Endothelial cell of umbilical vein (primary cell): ENCODE measurements around the gene SART3. TPM values are rescaled to one million over a fixed set of nuclear protein-coding genes. Genes with fewer than 3 reads are reported as not detected.

ENCODE experiments used
- BruUV-seq: library from RNA; stranded (reverse); fragments of 400-500 nt; replicated peaks from 2 replicates; lab custom pipeline; 2021; lab: Mats Ljungman, UMichigan
- CTCF ChIA-PET: fragments of 300-600, 350-600 bp; sonication (Branson Sonifier 250); formaldehyde crosslinking; loops from one replicate; lab custom pipeline; 2021; ENCODE audit warnings: antibody characterized with exemption, inconsistent platforms; lab: Charles Lee
- POLR2A ChIA-PET: fragments of 300-600, 350-600 bp; sonication (Branson Sonifier 250); formaldehyde crosslinking; loops from one replicate; lab custom pipeline; 2021; ENCODE audit warnings: antibody characterized with exemption, inconsistent platforms; lab: Charles Lee
- DNase-seq: peaks from one replicate; pipeline ENCODE4 v3.0.0-alpha.2; 2011; ENCODE audit warnings: low read depth, low spot score
- FAIRE-seq: peaks from 2 replicates; lab custom pipeline; 2011; peaks lifted over from hg19 to GRCh38; lab: Jason Lieb, UNC
- H2AFZ ChIP-seq: 2 replicates; pipeline ENCODE4 v1.6.0; 2012; ENCODE audit warnings: low read depth, low read length, control low read depth, inconsistent platforms
- H3K27ac ChIP-seq: 2 replicates; pipeline ENCODE4 v1.5.1; 2011; ENCODE audit warnings: low read depth, mild to moderate bottlenecking, control low read depth, low read length, moderate library complexity; ENCODE audit not compliant: insufficient read depth
- H3K27me3 ChIP-seq, 2 experiments: 2 replicates each; pipeline versions ENCODE4 v1.6.0 to v1.6.1; 2011; ENCODE audit warnings: low read length in 2 of 2, mixed read lengths in 1 of 2; ENCODE audit not compliant: control insufficient read depth in 2 of 2, insufficient read depth in 2 of 2
- H3K36me3 ChIP-seq, 2 experiments: 2 replicates in 1 of 2; 3 replicates in 1 of 2; pipeline ENCODE4 v1.5.1; 2011; ENCODE audit warnings: low read length in 2 of 2, mild to moderate bottlenecking in 1 of 2, moderate library complexity in 1 of 2; ENCODE audit not compliant: control insufficient read depth in 2 of 2, insufficient read depth in 2 of 2; ENCODE audit errors: extremely low read depth in 1 of 2
- H3K4me1 ChIP-seq: 3 replicates; pipeline ENCODE4 v1.5.1; 2011; ENCODE audit warnings: mild to moderate bottlenecking, low read length; ENCODE audit not compliant: control insufficient read depth, insufficient read depth; ENCODE audit errors: extremely low read depth
- H3K4me2 ChIP-seq: 2 replicates; pipeline ENCODE4 v1.6.1; 2011; ENCODE audit warnings: low read length, control low read depth, mixed read lengths; ENCODE audit not compliant: insufficient read depth
- H3K4me3 ChIP-seq, 3 experiments: fragments of 200-600 bp in 1 of 3; sonication (generic), shearing (Covaris generic) in 1 of 3; replicated peaks in 1 of 3; 2 replicates each; pipeline ENCODE4 v1.5.1; 2011 to 2016; ENCODE audit warnings: control low read depth in 3 of 3, low read length in 3 of 3, mild to moderate bottlenecking in 2 of 3, inconsistent platforms in 1 of 3, low read depth in 1 of 3, moderate library complexity in 1 of 3; ENCODE audit not compliant: insufficient read depth in 1 of 3
- H3K79me2 ChIP-seq: 2 replicates; pipeline ENCODE4 v1.6.0; 2012; ENCODE audit warnings: low read length, inconsistent platforms; ENCODE audit not compliant: control insufficient read depth, insufficient read depth
- H3K9ac ChIP-seq: replicated peaks from 2 replicates; pipeline ENCODE3; 2011; ENCODE audit warnings: low read length, control low read depth; ENCODE audit not compliant: insufficient read depth; ENCODE audit errors: extremely low read depth
- H3K9me1 ChIP-seq: replicated peaks from 3 replicates; pipeline ENCODE4 v1.6.0; 2011; ENCODE audit warnings: mild to moderate bottlenecking, low read length; ENCODE audit not compliant: control insufficient read depth, insufficient read depth; ENCODE audit errors: extremely low read depth
- H3K9me3 ChIP-seq: replicated peaks from 2 replicates; pipeline ENCODE4 v1.5.1; 2012; ENCODE audit warnings: low read length, inconsistent platforms; ENCODE audit not compliant: control insufficient read depth, insufficient read depth
- H4K20me1 ChIP-seq: replicated peaks from 2 replicates; pipeline ENCODE3; 2011; ENCODE audit warnings: mild to moderate bottlenecking, low read length; ENCODE audit not compliant: control insufficient read depth, insufficient read depth; ENCODE audit errors: extremely low read depth
- CTCF ChIP-seq, 2 donors: IDR thresholded peaks; 1 replicate in 1 of 2; 2 replicates in 1 of 2; pipeline ENCODE4 v1.5.1; 2011; ENCODE audit warnings: low read length in 2 of 2, mild to moderate bottlenecking in 2 of 2, moderate library complexity in 2 of 2, control low read depth in 1 of 2, inconsistent platforms in 1 of 2, low read depth in 1 of 2; ENCODE audit not compliant: insufficient read depth in 1 of 2; ENCODE audit errors: extremely low read depth in 1 of 2
- EZH2 ChIP-seq: IDR thresholded peaks from 2 replicates; pipeline ENCODE4 v1.6.1; 2012; ENCODE audit warnings: borderline replicate concordance, low read depth, mild to moderate bottlenecking, moderate library complexity, low read length, inconsistent platforms; ENCODE audit not compliant: severe bottlenecking
- FOS ChIP-seq: IDR thresholded peaks from 2 replicates; pipeline ENCODE4 v1.6.1; 2011; ENCODE audit warnings: mild to moderate bottlenecking, low read length, moderate library complexity, borderline replicate concordance; ENCODE audit not compliant: insufficient read depth
- GATA2 ChIP-seq: IDR thresholded peaks from 2 replicates; pipeline ENCODE4 v1.7.0; 2011; ENCODE audit warnings: low read depth, mild to moderate bottlenecking, moderate library complexity, mixed read lengths, low read length; ENCODE audit not compliant: insufficient read length, insufficient read depth
- JUN ChIP-seq: IDR thresholded peaks from 2 replicates; pipeline ENCODE4 v1.6.1; 2011; ENCODE audit warnings: borderline replicate concordance, low read depth; ENCODE audit not compliant: insufficient read length, insufficient read depth
- MYC ChIP-seq: IDR thresholded peaks from one replicate; pipeline ENCODE4 v1.6.1; 2011; ENCODE audit warnings: mild to moderate bottlenecking, low read depth, low read length
- POLR2A ChIP-seq: IDR thresholded peaks from 2 replicates; pipeline ENCODE4 v1.6.1; 2012; ENCODE audit warnings: low read depth, mild to moderate bottlenecking, control low read depth, low read length
- POLR2AphosphoS5 ChIP-seq: IDR thresholded peaks from 2 replicates; pipeline ENCODE4 v1.6.1; 2012; ENCODE audit warnings: low read depth, mild to moderate bottlenecking, control low read depth, low read length, moderate library complexity; ENCODE audit not compliant: insufficient read depth
- dilution Hi-C: fragments of 300-500 bp; cut with MboI; formaldehyde crosslinking; loops from one replicate; pipeline ENCODE4 v1.15.0; 2019; ENCODE audit warnings: low sequenced_read_pairs; ENCODE audit not compliant: extremely low pct_ligation_motif_present
- intact Hi-C: fragments of 100-400 bp; cut with micrococcal nuclease; formaldehyde crosslinking; loops from one replicate; pipeline ENCODE4 v1.10.0; 2022
- polyA plus RNA-seq, 4 experiments: library from polyadenylated mRNA; depleted of rRNA in 3 of 4; stranded (reverse) in 3 of 4; unstranded in 1 of 4; fragments of >200 nt; gene quantifications; 2 replicates each; pipeline versions ENCODE4 v1.2.1 to v1.2.3, GENCODE V29; 2011 to 2012; ENCODE audit warnings: missing spikeins in 1 of 4
- total RNA-seq: library from RNA; stranded (reverse); gene quantifications from 2 replicates; pipeline ENCODE4 v1.2.3, GENCODE V29; 2021
- TF ChIP-seq, protein P1 (sequence below): IDR thresholded peaks from 2 replicates; pipeline ENCODE4 v1.6.1; 2011; ENCODE audit not compliant: insufficient read depth, insufficient read length

The SART3 gene
- total and polyA plus RNA-seq, 2 donors (not counting 3 experiments of a cell fraction or from before 2014, with no cell fraction given): 13.9 to 50.7 TPM

DNA sequence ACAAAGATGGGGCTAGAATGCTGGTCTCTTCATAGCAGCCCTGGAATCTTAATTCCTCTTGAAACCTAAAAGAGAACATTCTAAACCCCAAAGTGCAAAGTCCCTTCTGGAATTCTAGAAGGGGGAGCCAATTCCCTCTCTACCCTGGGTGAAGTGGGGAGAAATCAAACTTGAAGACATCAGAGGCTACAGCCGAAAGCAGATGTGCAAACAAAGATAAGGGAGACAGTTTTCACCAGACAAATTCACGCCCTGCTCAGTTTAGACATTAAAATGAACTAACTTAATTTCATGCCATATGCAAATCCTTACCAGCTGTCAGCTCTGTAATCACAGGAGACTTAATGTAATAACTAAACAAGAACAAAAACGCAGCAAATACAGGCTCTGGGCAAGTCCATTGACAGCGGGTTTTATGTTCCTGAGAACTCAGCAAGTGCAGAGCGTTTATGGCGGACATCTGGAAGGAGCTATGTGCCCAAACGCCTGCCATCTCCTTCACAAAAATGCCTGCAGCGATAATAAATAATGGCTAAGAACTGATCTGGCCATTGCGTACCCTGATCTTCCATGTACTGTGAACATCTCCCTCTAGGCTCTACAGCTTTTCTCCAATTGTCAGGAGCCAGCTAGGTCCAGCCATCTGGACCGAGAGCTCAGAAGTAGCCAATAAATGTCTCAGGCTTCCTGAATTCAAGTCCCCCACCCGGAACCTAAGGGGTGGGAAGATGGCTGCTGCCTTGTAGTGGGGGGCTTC is 65.0 kb downstream of the SART3 start:
- H3K4me1 ChIP-seq: no peaks in the 10 kb centered on the region
- TF ChIP-seq, protein P1, sequence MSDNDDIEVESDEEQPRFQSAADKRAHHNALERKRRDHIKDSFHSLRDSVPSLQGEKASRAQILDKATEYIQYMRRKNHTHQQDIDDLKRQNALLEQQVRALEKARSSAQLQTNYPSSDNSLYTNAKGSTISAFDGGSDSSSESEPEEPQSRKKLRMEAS: no peak
- TF ChIP-seq CTCF (IDR thresholded peaks at IDR 0.05; ENCODE audit: extremely low read depth in 1 of 2, insufficient read depth in 1 of 2, low read depth in 1 of 2, low read length in 2 of 2) (no peak), EZH2 (no peak), POLR2A (no peak), JUN (no peak), MYC (no peak), GATA2 (no peak), POLR2AphosphoS5 (no peak), FOS (no peak)
- H3K9me1 ChIP-seq: no peaks in the 10 kb centered on the region
- no TSS peak for BruUV-seq
- dilution Hi-C loops: no loop called here
- H3K9me3 ChIP-seq: no peaks in the 10 kb centered on the region
- no peaks in the 10 kb centered on the region for H3K36me3 ChIP-seq
- DNase-seq (no peak), FAIRE-seq (no peak)
- H2AFZ ChIP-seq: no peak overlapping the region
- no peak overlapping the region for H3K4me2 ChIP-seq
- H3K4me3 ChIP-seq: no peak overlapping the region
- H4K20me1 ChIP-seq: no peaks in the 10 kb centered on the region
- H3K27ac ChIP-seq: no peak overlapping the region
- no peak overlapping the region for H3K9ac ChIP-seq
- CTCF ChIA-PET: interaction anchor here (0.5 to 3.1 kb wide), 13 partner anchors 10 to 820 kb away, joined by 3 to 15 read pairs (median 4); no protein-coding TSS in a partner anchor
- H3K27me3 ChIP-seq: no peaks in the 10 kb centered on the region
- H3K79me2 ChIP-seq: no peaks in the 10 kb centered on the region
- intact Hi-C loops: loop anchor here (1.0 kb wide), 3 partner anchors 433 to 578 kb away; no protein-coding TSS in a partner anchor
- POLR2A ChIA-PET: no interaction called here
